Measurements from ENCODE around the gene GRK5.
"Not testable (repeated sequence)": the region's sequence is repeated elsewhere in the genome, so short reads cannot be mapped to it uniquely, and the experiment has no call there.

GRK5 gene

GRCh38 chr10:119423510-119424257, 216.3 kb downstream of the GRK5 start:
- H3K4me1 Mint-ChIP-seq (ENCODE audit: low read depth), result peaks cover 6% of the 10 kb centered on the region
- H3K4me3 Mint-ChIP-seq, result no peak overlapping the region
- H3K27ac Mint-ChIP-seq, result no peak overlapping the region
- no peaks in the 10 kb centered on the region for H3K9me3 Mint-ChIP-seq (ENCODE audit: low read depth)
- peaks cover 6% of the 10 kb centered on the region for H3K36me3 Mint-ChIP-seq
- no peaks in the 10 kb centered on the region for H3K27me3 Mint-ChIP-seq

GRCh38 chr10:119424258-119424975, 217.0 kb downstream of the GRK5 start:
- Mint-ChIP-seq H3K9me3 (ENCODE audit: low read depth) (no peaks in the 10 kb centered on the region), H3K36me3 (peaks cover 6% of the 10 kb centered on the region), H3K4me1 (ENCODE audit: low read depth) (peaks cover 12% of the 10 kb centered on the region), H3K27me3 (no peaks in the 10 kb centered on the region), H3K27ac (no peak overlapping the region), H3K4me3 (no peak overlapping the region)

GRCh38 chr10:119425102-119425880, 217.9 kb downstream of the GRK5 start:
- H3K36me3 Mint-ChIP-seq, result peaks cover 6% of the 10 kb centered on the region
- H3K9me3 Mint-ChIP-seq (ENCODE audit: low read depth), result no peaks in the 10 kb centered on the region
- no peak overlapping the region for H3K4me3 Mint-ChIP-seq
- H3K27me3 Mint-ChIP-seq, result no peaks in the 10 kb centered on the region
- H3K27ac Mint-ChIP-seq, result no peak overlapping the region
- H3K4me1 Mint-ChIP-seq (ENCODE audit: low read depth), result peaks cover 15% of the 10 kb centered on the region

GRCh38 chr10:119425881-119426170, 218.5 kb downstream of the GRK5 start:
- Mint-ChIP-seq H3K27me3 (no peaks in the 10 kb centered on the region), H3K9me3 (ENCODE audit: low read depth) (no peaks in the 10 kb centered on the region), H3K4me1 (ENCODE audit: low read depth) (peaks cover 15% of the 10 kb centered on the region), H3K36me3 (peaks cover 6% of the 10 kb centered on the region), H3K27ac (no peak overlapping the region), H3K4me3 (no peak overlapping the region)

GRCh38 chr10:119426699-119427098, 219.3 kb downstream of the GRK5 start:
- Mint-ChIP-seq H3K4me3 (no peak overlapping the region), H3K27ac (no peak overlapping the region), H3K4me1 (ENCODE audit: low read depth) (peaks cover 15% of the 10 kb centered on the region), H3K27me3 (no peaks in the 10 kb centered on the region), H3K9me3 (ENCODE audit: low read depth) (no peaks in the 10 kb centered on the region), H3K36me3 (peaks cover 6% of the 10 kb centered on the region)

- peaks cover 15% of the 10 kb centered on the region for H3K4me1 Mint-ChIP-seq (ENCODE audit: low read depth)
- no peaks in the 10 kb centered on the region for H3K9me3 Mint-ChIP-seq (ENCODE audit: low read depth)
- peaks cover 6% of the 10 kb centered on the region for H3K36me3 Mint-ChIP-seq
- H3K4me3 Mint-ChIP-seq, result no peak overlapping the region
- H3K27ac Mint-ChIP-seq, result no peak overlapping the region
- no peaks in the 10 kb centered on the region for H3K27me3 Mint-ChIP-seq
Measured at GRCh38 chr10:119427263-119427864, 220.0 kb downstream of the GRK5 start.

- Mint-ChIP-seq H3K4me1 (ENCODE audit: low read depth) (peaks cover 15% of the 10 kb centered on the region), H3K36me3 (peaks cover 13% of the 10 kb centered on the region), H3K27me3 (no peaks in the 10 kb centered on the region), H3K27ac (no peak overlapping the region), H3K9me3 (ENCODE audit: low read depth) (no peaks in the 10 kb centered on the region), H3K4me3 (no peak overlapping the region)
Measured at GRCh38 chr10:119428789-119429188, 221.4 kb downstream of the GRK5 start.

- Mint-ChIP-seq H3K27ac (no peak overlapping the region), H3K36me3 (peaks cover 18% of the 10 kb centered on the region), H3K4me1 (ENCODE audit: low read depth) (peaks cover 15% of the 10 kb centered on the region), H3K4me3 (no peak overlapping the region), H3K9me3 (ENCODE audit: low read depth) (peaks cover 7% of the 10 kb centered on the region), H3K27me3 (no peaks in the 10 kb centered on the region)
Measured at GRCh38 chr10:119429771-119430170, 222.4 kb downstream of the GRK5 start.

- no peak overlapping the region for H3K27ac Mint-ChIP-seq
- H3K27me3 Mint-ChIP-seq, result no peaks in the 10 kb centered on the region
- H3K4me1 Mint-ChIP-seq (ENCODE audit: low read depth), result peaks cover 15% of the 10 kb centered on the region
- H3K36me3 Mint-ChIP-seq, result peaks cover 21% of the 10 kb centered on the region
- peaks cover 12% of the 10 kb centered on the region for H3K9me3 Mint-ChIP-seq (ENCODE audit: low read depth)
- no peak overlapping the region for H3K4me3 Mint-ChIP-seq
Measured at GRCh38 chr10:119431034-119431772, 223.8 kb downstream of the GRK5 start.

GRCh38 chr10:119431773-119432135, 224.4 kb downstream of the GRK5 start:
- Mint-ChIP-seq H3K9me3 (ENCODE audit: low read depth) (peaks cover 12% of the 10 kb centered on the region), H3K4me3 (no peak overlapping the region), H3K4me1 (ENCODE audit: low read depth) (peaks cover 15% of the 10 kb centered on the region), H3K27ac (no peak overlapping the region), H3K27me3 (no peaks in the 10 kb centered on the region), H3K36me3 (peaks cover 21% of the 10 kb centered on the region)

- H3K27me3 Mint-ChIP-seq; H3K4me1 Mint-ChIP-seq (ENCODE audit: low read depth); H3K4me3 Mint-ChIP-seq; H3K27ac Mint-ChIP-seq: not testable (repeated sequence)
- peaks cover 21% of the 10 kb centered on the region for H3K36me3 Mint-ChIP-seq
- H3K9me3 Mint-ChIP-seq (ENCODE audit: low read depth), result peaks cover 12% of the 10 kb centered on the region
Measured at GRCh38 chr10:119434942-119435341, 227.6 kb downstream of the GRK5 start.

GRCh38 chr10:119438717-119439116, 231.3 kb downstream of the GRK5 start:
- Mint-ChIP-seq H3K4me1 (ENCODE audit: low read depth) (peaks cover 2% of the 10 kb centered on the region), H3K27ac (no peak overlapping the region), H3K9me3 (ENCODE audit: low read depth) (peaks cover 12% of the 10 kb centered on the region), H3K27me3 (no peaks in the 10 kb centered on the region), H3K4me3 (no peak overlapping the region), H3K36me3 (peaks cover 15% of the 10 kb centered on the region)

- Mint-ChIP-seq H3K4me3 (no peak overlapping the region), H3K27me3 (no peaks in the 10 kb centered on the region), H3K36me3 (peaks cover 7% of the 10 kb centered on the region), H3K4me1 (ENCODE audit: low read depth) (peaks cover 2% of the 10 kb centered on the region), H3K27ac (no peak overlapping the region), H3K9me3 (ENCODE audit: low read depth) (peaks cover 5% of the 10 kb centered on the region)
Measured at GRCh38 chr10:119439922-119440321, 232.6 kb downstream of the GRK5 start.

- Mint-ChIP-seq H3K9me3 (ENCODE audit: low read depth) (no peaks in the 10 kb centered on the region), H3K4me3 (no peak overlapping the region), H3K27me3 (no peaks in the 10 kb centered on the region), H3K4me1 (ENCODE audit: low read depth) (peaks cover 8% of the 10 kb centered on the region), H3K27ac (no peak overlapping the region), H3K36me3 (no peaks in the 10 kb centered on the region)
Measured at GRCh38 chr10:119441151-119441821, 233.9 kb downstream of the GRK5 start.
